K562 (cell line): ENCODE measurements around the gene RSRC1. TPM values are rescaled to one million over a fixed set of nuclear protein-coding genes. Genes with fewer than 3 reads are reported as not detected.

Experiments
- ATAC-seq: fragments of 200-7000 bp; cut with Tn5 transposase; 3 replicates; pipeline ENCODE4 v1.9.1; 2020; ENCODE audit warnings: moderate library complexity
- BruUV-seq: library from RNA; stranded (reverse); fragments of 400-500 nt; replicated peaks from 2 replicates; lab custom pipeline; 2021; lab: Mats Ljungman, UMichigan
- CTCF ChIA-PET: fragments of 300-600 bp; formaldehyde crosslinking; extraction: SDS; loops from one replicate; lab custom pipeline; 2021; ENCODE audit warnings: low intra/inter-chr PET ratio; lab: Yijun Ruan, JAX
- POLR2A ChIA-PET: fragments of 300-600, 350-650 bp; sonication (Branson Sonifier 250); formaldehyde crosslinking; extraction: SDS; loops from one replicate; lab custom pipeline; 2021; ENCODE audit warnings: antibody characterized with exemption, inconsistent platforms; lab: Yijun Ruan, JAX
- DNase-seq, 4 experiments: peaks; one replicate each; pipeline versions ENCODE4 v3.0.0 to v3.0.0-alpha.2; 2011 to 2018; ENCODE audit warnings: low spot score in 3 of 4, mixed read lengths in 3 of 4; ENCODE audit errors: extremely low read depth in 1 of 4
- FAIRE-seq: peaks from 2 replicates; lab custom pipeline; 2011; peaks lifted over from hg19 to GRCh38; lab: Jason Lieb, UNC
- H2AFZ ChIP-seq: 2 replicates; pipeline ENCODE4 v1.6.0; 2011; ENCODE audit warnings: low read depth, low read length, control low read depth, inconsistent platforms
- H3K27ac ChIP-seq: fragments of 200-600 bp; 3 replicates; pipeline ENCODE4 v1.8.0; 2011; ENCODE audit warnings: low read depth, mild to moderate bottlenecking, control low read depth, inconsistent platforms, low read length, moderate library complexity, mixed read lengths; ENCODE audit errors: extremely low read depth
- H3K27me3 ChIP-seq, 2 experiments: fragments of 300-600 bp in 1 of 2; 2 replicates in 1 of 2; 3 replicates in 1 of 2; pipeline versions ENCODE4 v1.6.0 to v1.8.0; 2011; ENCODE audit warnings: inconsistent platforms in 2 of 2, low read length in 2 of 2, mild to moderate bottlenecking in 1 of 2, mixed read lengths in 1 of 2, moderate library complexity in 1 of 2; ENCODE audit not compliant: control insufficient read depth in 2 of 2, insufficient read depth in 2 of 2
- H3K36me3 ChIP-seq: fragments of 300-600 bp; 3 replicates; pipeline ENCODE4 v1.8.0; 2011; ENCODE audit warnings: mild to moderate bottlenecking, low read length, inconsistent platforms; ENCODE audit not compliant: control insufficient read depth, insufficient read depth
- H3K4me1 ChIP-seq, 2 experiments: fragments of 200-600 bp in 1 of 2; replicated peaks in 1 of 2; 2 replicates in 1 of 2; 3 replicates in 1 of 2; pipeline versions ENCODE4 v1.5.1 to v1.8.0; 2011; ENCODE audit warnings: inconsistent platforms in 2 of 2, low read length in 2 of 2, mild to moderate bottlenecking in 1 of 2, mixed read lengths in 1 of 2, moderate library complexity in 1 of 2; ENCODE audit not compliant: control insufficient read depth in 2 of 2, insufficient read depth in 2 of 2
- H3K4me2 ChIP-seq: 2 replicates; pipeline ENCODE4 v1.6.1; 2011; ENCODE audit warnings: low read length, control low read depth, inconsistent platforms, mixed read lengths; ENCODE audit not compliant: insufficient read depth
- H3K4me3 ChIP-seq: fragments of 200-600 bp; sonication (generic), shearing (Covaris generic); 2 replicates; pipeline ENCODE4 v1.5.1; 2016; ENCODE audit warnings: control low read depth, inconsistent platforms
- H3K79me2 ChIP-seq: fragments of 200-600 bp; 3 replicates; pipeline ENCODE4 v1.8.0; 2011; ENCODE audit warnings: low read length, inconsistent platforms; ENCODE audit not compliant: control insufficient read depth, insufficient read depth
- H3K9ac ChIP-seq, 2 experiments: 2 replicates each; pipeline versions ENCODE4 v1.6.0 to v1.6.1; 2011; ENCODE audit warnings: low read depth in 2 of 2, low read length in 2 of 2, control low read depth in 1 of 2, inconsistent platforms in 1 of 2, mild to moderate bottlenecking in 1 of 2, mixed read lengths in 1 of 2; ENCODE audit not compliant: insufficient read depth in 1 of 2
- H3K9me1 ChIP-seq: one replicate; pipeline ENCODE4 v1.6.0; 2011; ENCODE audit warnings: inconsistent platforms, mild to moderate bottlenecking, low read length, moderate library complexity; ENCODE audit not compliant: control insufficient read depth, insufficient read depth
- H3K9me3 ChIP-seq: replicated peaks from 2 replicates; pipeline ENCODE4 v1.5.1; 2011; ENCODE audit warnings: low read depth, low read length, inconsistent platforms; ENCODE audit not compliant: control insufficient read depth, insufficient read depth
- H4K20me1 ChIP-seq: replicated peaks from 2 replicates; pipeline ENCODE4 v1.6.1; 2011; ENCODE audit warnings: low read length, inconsistent platforms, mixed read lengths; ENCODE audit not compliant: control insufficient read depth, insufficient read depth
- BMI1 ChIP-seq: fragments of 150-350 bp; IDR thresholded peaks from 2 replicates; pipeline ENCODE4 v1.6.1; 2014; ENCODE audit warnings: low read length
- SMARCE1 ChIP-seq: fragments of 450-650 bp; IDR thresholded peaks from 2 replicates; pipeline ENCODE4 v1.7.1; 2016; ENCODE audit warnings: mild to moderate bottlenecking
- SRSF9 ChIP-seq: fragments of 200-400 bp; formaldehyde crosslinking; IDR thresholded peaks from 2 replicates; pipeline ENCODE4 v1.6.1; 2017; ENCODE audit warnings: low read depth, low read length, borderline replicate concordance
- ZFP36 ChIP-seq: fragments of 150-350 bp; IDR thresholded peaks from 2 replicates; pipeline ENCODE4 v1.6.1; 2018; ENCODE audit warnings: low read length, low read depth; ENCODE audit not compliant: partially characterized antibody
- in situ Hi-C: fragments of 300-500 bp; cut with MboI; formaldehyde crosslinking; loops from 4 replicates; pipeline ENCODE4 v1.15.0; 2018; ENCODE audit warnings: inconsistent platforms, mixed read lengths
- intact Hi-C: fragments of 100-400 bp; cut with micrococcal nuclease; formaldehyde crosslinking; loops from 2 replicates; pipeline ENCODE4 v1.14.2; 2022
- polyA plus RNA-seq, 8 experiments: library from polyadenylated mRNA; depleted of rRNA in 4 of 8; stranded (reverse) in 5 of 8; unstranded in 3 of 8; fragments of >200 nt; fragmentation: Nextera tagmentation in 2 of 8; fragmentation: Illumina TruSeq in 1 of 8; extraction: Ambion mirVana in 2 of 8; extraction: Trizol in 1 of 8; gene quantifications; 2 replicates each; pipeline versions ENCODE4 v1.2.1 to v1.2.3, GENCODE V29; 2011 to 2014; ENCODE audit warnings: inconsistent platforms in 1 of 8, missing spikeins in 1 of 8
- total RNA-seq, 7 experiments: library from RNA; depleted of rRNA in 6 of 7; stranded (reverse); fragments of >200 nt in 6 of 7; fragmentation: Illumina TruSeq in 2 of 7; extraction: Trizol in 2 of 7; gene quantifications; 2 replicates each; pipeline versions ENCODE4 v1.2.1 to v1.2.3, GENCODE V29; 2011 to 2021; ENCODE audit warnings: low replicate concordance in 1 of 7
- TF ChIP-seq, protein P1 (sequence below): IDR thresholded peaks from 3 replicates; pipeline ENCODE4 v1.6.1; 2011; ENCODE audit warnings: borderline replicate concordance, mild to moderate bottlenecking, moderate library complexity; ENCODE audit not compliant: insufficient read length; ENCODE audit errors: extremely low read depth

RSRC1 gene
- total and polyA plus RNA-seq, 9 of the 15 experiments (the other 6 are each of a cell fraction or from before 2014, with no cell fraction given): 19.3 to 128 (median 75.5) TPM

DNA sequence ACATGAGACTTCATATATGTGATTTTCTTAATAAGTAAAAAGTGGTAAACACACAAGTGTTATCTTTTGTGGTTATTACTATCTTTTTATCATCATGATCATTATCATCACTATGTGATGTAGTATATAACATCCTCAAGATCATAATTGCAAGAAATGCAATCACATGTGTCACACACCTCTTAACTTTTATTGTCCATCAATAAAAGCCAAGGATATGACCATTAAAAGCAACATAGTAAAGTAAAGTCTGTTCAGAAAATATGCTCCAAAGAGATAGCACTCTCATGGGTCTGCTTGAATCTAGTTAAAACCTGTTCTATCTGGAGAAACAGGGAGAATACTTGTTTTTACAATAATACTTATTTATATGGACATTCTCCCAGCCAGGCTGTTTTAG is 308.1 kb downstream of the RSRC1 start:
- intact Hi-C loops (no loop called here), in situ Hi-C loops (no loop called here)
- H3K79me2 ChIP-seq: no peaks in the 10 kb centered on the region
- H3K9ac ChIP-seq: no peak overlapping the region
- POLR2A ChIA-PET: no interaction called here
- TF ChIP-seq, protein P1, sequence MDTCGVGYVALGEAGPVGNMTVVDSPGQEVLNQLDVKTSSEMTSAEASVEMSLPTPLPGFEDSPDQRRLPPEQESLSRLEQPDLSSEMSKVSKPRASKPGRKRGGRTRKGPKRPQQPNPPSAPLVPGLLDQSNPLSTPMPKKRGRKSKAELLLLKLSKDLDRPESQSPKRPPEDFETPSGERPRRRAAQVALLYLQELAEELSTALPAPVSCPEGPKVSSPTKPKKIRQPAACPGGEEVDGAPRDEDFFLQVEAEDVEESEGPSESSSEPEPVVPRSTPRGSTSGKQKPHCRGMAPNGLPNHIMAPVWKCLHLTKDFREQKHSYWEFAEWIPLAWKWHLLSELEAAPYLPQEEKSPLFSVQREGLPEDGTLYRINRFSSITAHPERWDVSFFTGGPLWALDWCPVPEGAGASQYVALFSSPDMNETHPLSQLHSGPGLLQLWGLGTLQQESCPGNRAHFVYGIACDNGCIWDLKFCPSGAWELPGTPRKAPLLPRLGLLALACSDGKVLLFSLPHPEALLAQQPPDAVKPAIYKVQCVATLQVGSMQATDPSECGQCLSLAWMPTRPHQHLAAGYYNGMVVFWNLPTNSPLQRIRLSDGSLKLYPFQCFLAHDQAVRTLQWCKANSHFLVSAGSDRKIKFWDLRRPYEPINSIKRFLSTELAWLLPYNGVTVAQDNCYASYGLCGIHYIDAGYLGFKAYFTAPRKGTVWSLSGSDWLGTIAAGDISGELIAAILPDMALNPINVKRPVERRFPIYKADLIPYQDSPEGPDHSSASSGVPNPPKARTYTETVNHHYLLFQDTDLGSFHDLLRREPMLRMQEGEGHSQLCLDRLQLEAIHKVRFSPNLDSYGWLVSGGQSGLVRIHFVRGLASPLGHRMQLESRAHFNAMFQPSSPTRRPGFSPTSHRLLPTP: no peak
- TF ChIP-seq BMI1 (no peak), SRSF9 (no peak), SMARCE1 (no peak), ZFP36 (no peak)
- no peak overlapping the region for H3K27ac ChIP-seq
- no TSS peak for BruUV-seq
- no peaks in the 10 kb centered on the region for H3K4me1 ChIP-seq
- H3K9me1 ChIP-seq: no peaks in the 10 kb centered on the region
- CTCF ChIA-PET: no interaction called here
- ATAC-seq: no peak
- no peak overlapping the region for H3K4me2 ChIP-seq
- H3K36me3 ChIP-seq: no peaks in the 10 kb centered on the region
- no peak for FAIRE-seq
- H4K20me1 ChIP-seq: no peaks in the 10 kb centered on the region
- H3K9me3 ChIP-seq: no peaks in the 10 kb centered on the region
- no peak overlapping the region for H3K4me3 ChIP-seq
- no peak for DNase-seq
- H2AFZ ChIP-seq: no peak overlapping the region
- H3K27me3 ChIP-seq: no peaks in the 10 kb centered on the region
